ENCODE data around the gene NTNG2.

Gene NTNG2

DNA sequence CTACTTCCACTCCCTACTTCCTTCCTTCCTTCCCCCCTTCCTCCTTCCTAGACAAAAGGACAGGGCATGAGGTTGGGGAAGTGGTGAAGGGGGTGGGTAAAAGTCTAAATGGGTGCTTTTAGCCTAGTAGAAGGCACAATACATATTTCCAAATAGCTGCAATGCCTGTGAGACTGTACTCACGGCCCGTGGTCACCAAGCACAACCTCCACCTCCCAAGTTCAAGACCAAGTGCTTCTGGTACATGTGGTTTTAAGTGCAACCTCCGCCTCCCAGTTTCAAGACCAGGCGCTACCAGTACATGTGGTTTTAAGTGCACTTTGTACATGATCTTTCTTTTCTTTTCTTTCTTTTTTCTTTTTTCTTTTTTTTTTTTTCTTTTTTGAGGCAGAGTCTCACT is 14.5 kb upstream of the NTNG2 start:
- DNase-seq, result no peak

GRCh38 chr9:132147839-132148238 is 14.0 kb upstream of the NTNG2 start:
- DNase-seq, result no peak

DNA sequence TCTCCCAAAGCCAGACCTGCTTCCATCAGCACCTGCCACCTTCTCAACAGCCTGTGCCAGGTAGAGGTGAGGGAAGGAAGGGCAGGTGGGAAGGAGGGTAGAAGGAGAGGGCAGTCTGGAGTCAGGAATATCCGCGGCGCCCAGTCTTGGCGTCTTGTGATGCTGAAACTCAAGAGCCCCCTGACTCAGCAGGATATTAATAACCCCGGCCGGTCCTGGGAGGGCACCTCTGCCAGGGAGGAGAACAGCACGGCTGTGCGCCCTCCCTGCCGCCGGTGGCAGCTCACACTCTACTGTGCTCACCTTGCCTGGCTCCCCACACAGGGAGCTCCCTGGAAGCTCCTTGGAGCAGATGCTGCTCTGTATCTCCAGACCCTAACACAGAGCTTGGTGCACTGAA is 11.6 kb upstream of the NTNG2 start:
- DNase-seq, result no peak

- no peak for DNase-seq
Measured at GRCh38 chr9:132151118-132151517, 10.7 kb upstream of the NTNG2 start.

DNA sequence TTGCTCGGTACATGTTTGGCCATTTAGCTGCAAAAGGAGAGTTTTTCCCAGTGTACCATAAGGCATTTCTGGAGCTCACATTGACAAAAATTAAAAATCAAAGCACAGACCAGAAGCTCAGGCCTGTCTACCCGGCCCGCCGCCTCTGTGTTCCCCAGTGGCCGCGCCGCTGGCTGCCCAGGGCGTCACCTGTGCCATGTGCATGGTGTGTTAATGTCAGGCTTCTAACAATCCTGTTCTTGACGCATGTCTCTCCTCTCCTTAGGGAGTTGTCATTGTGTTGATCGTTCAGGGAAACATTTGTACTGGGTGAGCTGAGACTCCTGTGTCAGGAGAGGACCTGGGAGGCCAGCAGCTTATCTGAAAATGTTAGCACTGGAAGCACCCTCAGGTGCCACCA is 9.6 kb upstream of the NTNG2 start:
- DNase-seq, result no peak

GRCh38 chr9:132154863-132155567 is 6.8 kb upstream of the NTNG2 start:
- DNase-seq, result no peak

DNA sequence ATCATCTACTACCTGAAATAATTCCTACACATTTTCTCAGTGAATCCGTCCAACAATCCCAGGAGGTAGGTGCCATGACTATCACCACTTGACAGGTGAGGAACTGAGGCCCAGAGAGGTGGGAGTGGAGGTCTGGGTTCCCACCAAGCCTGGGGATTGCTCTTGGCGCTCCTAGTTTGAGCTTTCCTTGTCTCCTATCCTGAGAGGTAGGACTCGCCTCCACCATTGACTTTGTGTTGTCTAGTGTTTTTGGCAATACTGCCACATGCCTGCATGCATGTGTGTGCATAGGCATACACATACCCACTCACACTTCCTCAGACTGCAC is 6.3 kb upstream of the NTNG2 start:
- DNase-seq, result no peak

GRCh38 chr9:132156262-132156661 is 5.6 kb upstream of the NTNG2 start:
- no peak for DNase-seq

GRCh38 chr9:132157347-132158116 is 4.3 kb upstream of the NTNG2 start:
- DNase-seq, result no peak

DNA sequence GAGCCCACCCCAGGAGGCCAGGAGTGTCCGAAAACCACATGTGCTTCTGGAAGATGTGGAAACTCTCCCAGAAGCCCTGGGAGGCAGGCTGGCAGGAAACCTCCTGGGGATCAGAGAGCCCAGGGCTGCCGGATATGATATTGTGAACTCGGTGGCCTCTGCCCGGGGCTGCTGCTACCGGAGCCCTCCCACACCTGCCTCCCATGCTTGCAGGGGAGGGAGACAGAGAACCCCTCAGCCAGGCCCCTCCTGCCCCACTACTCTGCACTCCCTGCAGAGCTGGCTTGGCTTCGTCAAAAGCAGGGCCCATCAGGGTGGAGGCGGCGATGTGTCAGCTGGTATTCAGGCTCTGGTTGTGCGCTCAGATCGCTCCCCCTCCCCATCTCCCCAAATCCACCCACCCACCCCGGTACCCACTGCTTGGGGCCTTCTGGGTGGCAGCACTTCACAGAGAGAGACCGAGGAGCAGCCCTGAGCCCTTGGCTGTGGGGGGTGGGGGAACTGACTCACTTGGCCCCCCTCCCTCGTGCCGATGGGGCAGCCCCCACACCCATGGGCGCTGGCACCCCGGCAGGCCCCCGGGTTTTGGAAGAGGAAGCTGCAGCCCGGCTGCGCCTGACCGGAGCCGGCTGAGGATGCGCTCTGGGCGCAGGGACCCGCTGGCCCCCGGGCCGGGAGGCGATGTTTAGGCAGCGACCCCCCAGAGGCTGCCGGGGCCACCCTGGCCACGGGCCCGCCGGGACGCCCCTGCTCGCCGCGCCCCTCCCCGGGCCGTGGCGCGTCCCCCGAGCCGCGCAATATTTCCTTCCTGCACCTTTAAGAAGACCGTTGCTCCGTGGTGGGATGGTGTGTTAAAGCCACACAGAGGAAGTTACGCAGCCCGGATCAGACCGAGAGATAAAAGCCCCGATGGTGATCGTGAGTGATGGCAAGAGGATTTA is 786 bp upstream of the NTNG2 start:
- DNase-seq, result peak; percentile 70

GRCh38 chr9:132162764-132163456 is 1.1 kb downstream of the NTNG2 start:
- DNase-seq, result no peak

DNA sequence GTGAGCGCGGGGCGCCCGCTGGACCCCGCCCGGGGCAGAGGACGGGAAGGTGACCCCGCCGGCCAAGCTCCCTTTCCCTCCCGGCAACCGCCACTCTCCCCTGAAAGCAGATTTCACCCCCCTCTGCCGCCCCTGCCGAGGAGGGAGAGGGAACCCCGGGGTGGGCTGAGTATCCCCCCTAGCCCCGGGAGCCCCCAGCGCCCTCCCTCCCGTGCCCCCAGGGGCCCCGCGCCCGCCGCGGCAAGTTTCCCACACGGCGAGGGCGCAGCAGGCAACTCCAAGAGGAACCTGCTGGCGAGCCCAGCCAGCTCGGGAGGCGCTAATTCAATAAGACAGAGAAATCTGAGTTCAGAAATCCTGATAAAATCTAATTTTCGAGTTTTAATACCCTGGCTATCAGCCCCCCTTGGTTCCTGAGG is 1.6 kb downstream of the NTNG2 start:
- no peak for DNase-seq

DNA sequence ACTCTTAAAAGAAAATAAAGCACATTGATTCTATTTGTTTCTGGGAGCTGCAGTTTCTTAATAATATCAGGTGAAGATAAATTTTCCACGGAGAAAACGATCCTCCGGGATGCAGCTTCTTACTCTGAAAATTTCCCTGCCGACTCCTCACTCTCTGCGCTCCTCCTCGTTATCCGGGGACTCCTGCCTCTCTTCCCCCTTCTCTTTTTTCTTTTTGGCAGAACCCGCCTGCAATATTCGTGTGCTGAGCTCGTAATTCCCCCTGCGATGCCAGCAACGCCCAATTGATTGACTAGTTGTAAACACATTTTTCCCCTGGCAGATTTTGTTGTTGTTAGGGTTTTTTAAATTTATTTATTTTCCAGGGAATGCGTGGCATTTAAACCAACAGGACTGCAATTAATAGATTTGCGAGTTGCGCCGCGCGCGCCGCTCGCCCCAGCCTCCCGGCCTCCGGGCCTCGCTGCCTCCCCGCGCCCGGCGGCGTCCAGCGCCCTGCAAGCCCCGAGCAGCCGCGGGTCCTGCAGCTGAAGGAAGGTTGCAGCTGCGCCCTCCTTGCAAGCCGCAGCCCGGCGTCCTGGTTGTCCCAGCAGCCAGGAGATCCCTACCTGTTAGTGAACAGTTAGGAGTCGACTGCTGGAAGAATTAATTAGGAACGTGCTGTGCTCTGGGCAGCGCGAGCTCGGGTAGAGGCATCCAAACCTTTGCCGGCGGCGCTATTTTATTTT is 2.2 kb downstream of the NTNG2 start:
- DNase-seq, result no peak

- DNase-seq, result no peak
Measured at GRCh38 chr9:132164604-132165362, 2.9 kb downstream of the NTNG2 start.

GRCh38 chr9:132166599-132166998 is 4.7 kb downstream of the NTNG2 start:
- DNase-seq, result no peak

GRCh38 chr9:132167192-132167591 is 5.3 kb downstream of the NTNG2 start:
- DNase-seq, result no peak

DNA sequence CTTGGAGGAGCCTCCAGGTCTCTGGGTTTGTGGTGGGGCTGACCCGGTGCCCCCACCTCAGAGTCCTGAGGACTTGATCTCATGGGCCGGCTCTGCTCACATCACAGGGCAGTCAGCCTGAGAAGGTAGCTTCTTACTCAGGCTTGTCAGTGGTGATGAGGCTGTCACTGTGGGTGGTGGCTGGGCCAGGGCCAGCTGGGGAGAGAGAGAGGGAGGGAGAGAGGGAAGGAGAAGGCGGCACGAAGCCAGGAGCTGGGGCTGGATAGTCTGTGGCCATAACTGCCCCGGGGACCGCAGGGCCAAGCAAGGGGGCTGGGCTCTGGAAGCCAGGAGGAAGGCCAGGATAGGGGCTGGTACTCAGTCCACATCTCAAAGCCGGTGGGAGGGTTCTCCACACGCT is 6.5 kb downstream of the NTNG2 start:
- no peak for DNase-seq

DNA sequence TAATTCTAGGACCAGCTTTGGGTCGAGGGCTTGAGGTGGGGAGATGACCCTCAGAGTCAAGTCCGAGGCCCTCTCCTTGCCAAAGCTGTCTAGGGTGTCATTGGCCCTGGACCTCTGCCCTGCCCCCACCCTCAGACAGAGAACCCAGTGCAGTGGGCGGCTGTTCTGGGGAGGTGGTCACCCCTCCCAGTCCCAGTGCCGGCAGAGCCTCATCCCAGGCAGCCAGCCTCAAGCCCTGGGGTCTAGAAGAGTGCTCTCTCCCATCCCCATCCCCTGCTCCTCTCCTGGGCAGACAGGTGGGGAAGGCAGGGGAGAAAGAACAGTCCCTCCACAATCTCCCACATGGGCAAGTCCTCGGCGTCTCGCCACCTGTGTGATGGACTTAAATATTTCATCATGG is 7.0 kb downstream of the NTNG2 start:
- no peak for DNase-seq

- peak; percentile 35 for DNase-seq
Measured at GRCh38 chr9:132169672-132170392, 8.0 kb downstream of the NTNG2 start.

GRCh38 chr9:132171702-132172101 is 9.8 kb downstream of the NTNG2 start:
- DNase-seq, result no peak

DNA sequence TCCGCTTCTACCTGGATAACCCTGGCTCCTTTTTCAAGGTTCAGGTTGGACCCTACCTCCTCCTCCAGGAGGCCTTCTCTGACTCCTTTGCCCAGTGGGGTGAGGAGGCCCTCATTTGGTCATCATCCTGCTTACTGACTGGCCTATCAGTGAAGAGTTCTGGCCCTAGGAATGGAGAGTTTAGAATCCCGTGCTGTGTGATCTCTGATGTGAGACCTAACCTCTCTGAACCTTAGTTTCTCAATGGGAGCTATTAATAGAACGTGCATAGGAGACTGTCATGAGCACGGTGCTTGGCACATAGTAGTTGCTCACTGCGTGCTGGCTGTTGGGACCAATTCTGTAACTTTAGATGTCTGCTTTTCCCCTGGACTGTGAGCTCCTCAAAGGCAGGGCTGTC is 10.3 kb downstream of the NTNG2 start:
- DNase-seq, result no peak

Data from fibroblast of upper back skin (primary cell).